Anterior cingulate cortex (tissue), 58 donors: ENCODE data around the gene TET2.
A peak's percentile ranks its signal among the peaks of the same experiment; 100 is the strongest.
"Not testable (repeated sequence)": the region's sequence is repeated elsewhere in the genome, so short reads cannot be mapped to it uniquely, and the experiment has no call there.

Experiments used
- DNase-seq, 58 donors: peaks; one replicate each; lab custom pipeline; 2025; lab: John Stamatoyannopoulos, UW

The TET2 gene

DNA sequence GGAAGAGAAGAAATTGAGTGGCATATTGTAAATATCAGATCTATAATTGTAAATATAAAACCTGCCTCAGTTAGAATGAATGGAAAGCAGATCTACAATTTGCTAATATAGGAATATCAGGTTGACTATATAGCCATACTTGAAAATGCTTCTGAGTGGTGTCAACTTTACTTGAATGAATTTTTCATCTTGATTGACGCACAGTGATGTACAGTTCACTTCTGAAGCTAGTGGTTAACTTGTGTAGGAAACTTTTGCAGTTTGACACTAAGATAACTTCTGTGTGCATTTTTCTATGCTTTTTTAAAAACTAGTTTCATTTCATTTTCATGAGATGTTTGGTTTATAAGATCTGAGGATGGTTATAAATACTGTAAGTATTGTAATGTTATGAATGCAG, 132.6 kb downstream of the TET2 start:
- no peak for DNase-seq

DNA sequence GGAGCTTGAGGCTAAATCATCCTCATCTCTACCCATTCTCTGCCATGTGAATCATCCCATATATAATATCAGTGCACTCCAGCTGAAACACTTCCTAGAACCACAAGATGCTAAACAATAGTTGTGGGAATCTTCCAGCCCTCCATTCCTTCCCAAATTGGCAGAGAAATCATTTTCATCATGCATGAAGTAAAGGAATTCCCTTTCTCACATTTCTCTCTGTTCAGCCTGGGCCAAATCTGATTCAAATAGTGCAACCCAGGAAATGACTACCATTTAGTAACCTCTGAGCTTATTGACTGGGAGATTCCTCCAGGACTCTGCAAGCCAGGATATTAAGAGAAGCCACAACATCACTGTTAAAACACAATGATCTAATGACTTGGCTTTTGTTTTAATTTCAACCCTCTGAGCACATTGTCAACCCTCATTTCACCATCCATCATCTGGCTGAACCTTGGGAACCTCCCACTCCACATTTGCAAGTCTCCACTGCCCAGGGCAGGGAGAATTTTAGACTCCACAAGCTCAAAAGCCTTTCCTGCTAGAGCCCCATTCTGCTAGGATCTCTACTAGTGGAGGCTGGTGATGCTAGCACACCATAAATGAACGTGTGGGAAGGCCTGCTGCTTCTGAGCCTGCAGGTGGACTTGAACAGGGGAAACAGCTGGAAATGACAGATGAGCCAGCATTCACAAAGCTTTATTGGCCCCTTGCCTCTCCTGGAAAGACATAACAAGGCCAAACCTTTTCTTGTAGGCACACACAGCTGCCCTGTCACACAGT, 133.9 kb downstream of the TET2 start:
- DNase-seq, result no peak

DNA sequence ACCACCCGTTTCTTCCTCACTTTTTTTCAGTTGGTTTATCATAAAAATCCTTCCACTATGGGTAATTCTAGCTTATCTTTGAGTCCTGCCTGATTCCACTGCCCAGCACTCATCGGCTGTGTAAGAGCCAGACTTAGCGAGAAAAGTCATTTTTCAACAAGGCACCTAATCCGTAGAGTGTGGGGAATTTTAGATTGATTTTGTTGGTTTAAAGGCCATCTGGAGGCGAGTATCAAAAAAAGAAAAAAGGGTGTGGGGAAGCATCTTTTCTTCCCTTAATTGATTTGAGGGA, 134.4 kb downstream of the TET2 start:
- DNase-seq, result no peak

DNA sequence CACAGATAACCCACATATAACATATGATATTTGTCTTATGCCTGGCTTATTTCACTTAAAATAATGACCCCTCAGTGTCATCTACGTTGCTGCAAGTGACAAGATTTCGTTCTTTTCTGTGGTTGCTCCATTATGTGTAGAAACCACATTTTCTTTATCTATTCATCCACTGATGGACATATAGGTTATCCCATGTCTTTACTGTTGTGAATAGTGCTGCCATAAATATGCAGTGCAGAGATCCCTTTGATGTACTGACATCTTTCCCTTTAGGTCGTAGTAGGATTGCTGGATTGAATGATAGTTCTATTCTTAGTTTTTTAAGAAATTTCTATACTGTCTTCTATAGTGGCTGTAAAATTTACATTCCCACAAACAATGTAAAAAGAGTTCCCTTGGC, 135.8 kb downstream of the TET2 start:
- no peak for DNase-seq

DNA sequence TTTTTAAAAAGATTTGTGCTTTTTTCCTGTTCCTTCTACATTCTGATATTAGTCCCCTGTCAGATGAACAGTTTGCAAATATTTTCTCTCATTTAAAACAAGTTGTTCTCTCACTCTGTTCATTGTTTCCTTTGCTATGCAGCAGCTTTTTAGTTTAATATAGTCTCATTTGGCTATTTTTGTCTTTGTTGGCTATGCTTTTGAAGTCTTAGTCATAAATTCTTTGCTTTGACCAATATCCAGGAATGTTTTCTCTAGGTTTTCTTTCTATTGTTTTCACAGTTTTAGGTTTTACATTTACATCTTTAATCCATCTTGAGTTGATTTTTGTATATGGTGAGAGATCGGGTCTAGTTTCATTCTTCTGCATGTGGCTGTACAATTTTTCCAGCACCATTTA, 136.8 kb downstream of the TET2 start:
- no peak for DNase-seq

DNA sequence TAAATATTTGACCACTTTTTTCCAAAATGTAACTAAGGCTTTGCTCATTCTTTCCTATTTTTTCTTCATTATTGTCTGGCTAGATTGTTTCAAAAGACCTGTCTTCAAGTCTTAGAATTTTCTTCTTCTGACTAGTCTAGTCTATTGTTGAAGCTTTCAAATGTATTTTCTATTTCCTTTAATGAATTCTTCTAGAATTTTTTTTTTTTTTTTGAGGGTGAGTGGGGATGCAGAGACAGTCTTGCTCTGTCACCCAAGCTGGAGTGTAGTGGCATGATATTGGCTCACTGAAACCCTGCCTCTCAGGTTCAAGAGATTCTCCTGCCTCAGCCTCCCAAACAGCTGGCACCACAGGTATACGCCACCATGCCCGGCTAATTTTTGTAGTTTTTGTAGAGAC, 141.4 kb downstream of the TET2 start:
- DNase-seq, result no peak

DNA sequence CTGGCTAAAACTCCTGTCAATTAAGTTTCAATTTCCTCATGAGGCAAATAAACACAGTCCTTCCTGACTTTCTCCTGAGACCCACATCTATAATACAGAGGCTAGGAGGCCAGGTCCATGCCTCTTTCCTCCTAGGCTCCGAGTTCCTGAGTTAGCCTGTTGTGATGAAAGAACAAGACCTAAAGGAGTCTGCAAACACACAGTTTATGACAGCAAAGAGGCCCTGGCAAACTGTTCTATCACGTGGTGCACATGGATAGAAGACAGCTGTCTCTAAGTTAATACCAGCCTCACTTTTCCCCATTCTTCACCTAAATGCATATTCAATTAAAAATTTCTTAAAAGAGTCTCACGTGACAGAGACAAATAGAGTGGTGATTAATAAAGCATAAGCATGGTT, 145.2 kb downstream of the TET2 start:
- DNase-seq, result no peak

DNA sequence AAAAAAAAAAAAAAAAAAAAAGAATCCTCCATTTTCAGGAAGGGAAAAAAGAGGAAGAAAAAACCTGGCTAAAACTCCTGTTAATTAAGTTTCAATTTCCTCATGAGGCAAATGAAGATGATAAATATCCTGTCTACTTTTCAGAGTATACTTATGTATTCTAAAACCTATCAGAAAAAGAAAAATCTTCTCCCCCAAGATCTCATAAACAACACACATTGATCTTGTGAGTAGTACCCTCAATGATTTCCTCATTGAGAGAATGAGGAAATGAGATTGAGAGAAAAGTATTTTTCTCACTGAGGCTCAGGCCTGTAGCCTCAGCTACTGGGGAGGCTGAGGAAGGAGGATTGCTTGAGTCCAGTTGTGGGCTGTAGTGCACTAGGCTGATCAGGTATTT, 146.7 kb downstream of the TET2 start:
- no peak for DNase-seq

DNA sequence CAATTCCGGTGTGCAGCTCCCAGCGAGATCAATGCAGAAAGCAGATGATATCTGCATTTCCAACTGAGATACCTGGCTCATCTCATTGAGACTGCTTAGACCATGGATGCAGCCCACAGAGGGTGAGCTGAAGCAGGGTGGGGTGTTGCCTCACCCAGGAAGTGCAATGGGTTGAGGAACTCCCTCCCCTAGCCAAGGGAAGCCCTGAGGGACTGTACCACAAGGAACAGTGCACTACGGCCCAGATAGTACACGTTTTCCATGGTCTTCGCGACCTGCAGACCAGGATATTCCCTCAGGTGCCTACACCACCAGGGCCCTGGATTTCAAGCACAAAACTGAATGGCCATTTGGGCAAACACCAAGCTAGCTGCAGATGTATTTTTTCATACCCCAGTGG, 150.0 kb downstream of the TET2 start:
- DNase-seq, result no peak

DNA sequence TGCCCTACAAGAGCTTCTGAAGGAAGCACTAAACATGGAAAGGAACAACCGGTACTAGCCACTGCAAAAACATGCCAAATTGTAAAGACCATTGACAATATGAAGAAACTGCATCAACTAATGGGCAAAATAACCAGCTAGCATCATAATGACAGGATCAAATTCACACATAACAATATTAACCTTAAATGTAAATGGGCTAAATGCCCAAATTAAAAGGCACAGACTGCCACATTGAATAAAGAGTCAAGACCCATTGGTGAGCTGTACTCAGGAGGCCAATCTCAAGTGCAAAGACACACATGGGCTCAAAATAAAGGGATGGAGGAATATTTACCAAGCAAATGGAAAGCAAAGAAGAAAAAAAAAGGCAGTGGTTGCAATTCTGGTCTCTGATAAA, 152.4 kb downstream of the TET2 start:
- not testable (repeated sequence) for DNase-seq

DNA sequence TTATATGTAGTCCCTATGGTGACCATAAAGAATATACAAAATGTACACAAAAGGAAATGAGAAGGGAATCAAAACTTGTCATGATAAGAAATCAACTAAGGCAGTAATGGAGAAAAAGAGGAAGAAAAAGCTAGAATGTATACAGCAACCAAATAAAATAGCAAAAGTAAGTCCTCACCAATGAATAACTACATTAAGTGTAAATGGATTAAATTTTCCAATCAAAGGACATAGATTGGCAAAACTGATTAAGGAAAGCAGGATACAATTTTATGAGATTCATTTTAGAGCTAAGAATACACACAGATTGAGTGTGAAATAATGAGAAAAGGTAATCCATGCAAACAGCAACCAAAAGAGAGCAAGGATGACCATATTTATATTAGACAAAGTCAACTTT, 157.4 kb downstream of the TET2 start:
- no peak for DNase-seq

DNA sequence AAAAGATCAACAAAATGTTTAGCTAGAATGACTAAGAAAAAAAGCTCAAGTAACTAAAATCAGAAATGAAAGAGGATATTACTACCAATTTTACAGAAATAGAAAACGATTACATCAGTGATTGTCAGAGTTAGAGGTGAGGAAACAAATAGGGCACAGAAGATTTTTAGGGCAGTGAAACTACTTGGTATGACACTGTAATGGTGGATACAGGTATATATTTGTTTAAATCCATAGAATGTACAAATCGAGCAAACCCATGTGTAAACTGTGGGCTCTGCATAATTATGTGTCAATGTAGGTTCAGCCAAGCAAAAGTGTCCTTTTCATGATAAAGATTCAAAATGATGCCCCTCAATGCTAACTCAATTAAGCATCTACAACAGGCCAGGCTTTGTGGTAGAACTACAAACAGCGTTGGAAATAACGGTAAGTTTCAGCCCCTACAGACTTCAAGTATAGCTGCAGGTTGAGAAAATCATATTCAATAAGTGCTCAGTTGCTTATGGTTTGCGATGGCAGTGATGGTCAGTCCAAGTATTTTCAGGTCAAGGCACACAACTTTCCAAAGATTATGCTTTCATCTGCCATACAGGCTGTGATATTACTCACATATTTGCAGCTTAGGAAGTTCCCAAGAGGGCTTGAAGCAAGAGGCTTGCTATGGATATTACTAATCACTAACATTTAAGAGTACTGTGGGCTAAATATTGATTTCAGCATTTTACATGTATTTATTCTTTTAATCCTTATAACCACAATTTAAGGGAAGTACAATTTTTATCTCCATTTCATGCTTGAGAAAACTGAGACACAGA, 158.6 kb downstream of the TET2 start:
- no peak for DNase-seq

DNA sequence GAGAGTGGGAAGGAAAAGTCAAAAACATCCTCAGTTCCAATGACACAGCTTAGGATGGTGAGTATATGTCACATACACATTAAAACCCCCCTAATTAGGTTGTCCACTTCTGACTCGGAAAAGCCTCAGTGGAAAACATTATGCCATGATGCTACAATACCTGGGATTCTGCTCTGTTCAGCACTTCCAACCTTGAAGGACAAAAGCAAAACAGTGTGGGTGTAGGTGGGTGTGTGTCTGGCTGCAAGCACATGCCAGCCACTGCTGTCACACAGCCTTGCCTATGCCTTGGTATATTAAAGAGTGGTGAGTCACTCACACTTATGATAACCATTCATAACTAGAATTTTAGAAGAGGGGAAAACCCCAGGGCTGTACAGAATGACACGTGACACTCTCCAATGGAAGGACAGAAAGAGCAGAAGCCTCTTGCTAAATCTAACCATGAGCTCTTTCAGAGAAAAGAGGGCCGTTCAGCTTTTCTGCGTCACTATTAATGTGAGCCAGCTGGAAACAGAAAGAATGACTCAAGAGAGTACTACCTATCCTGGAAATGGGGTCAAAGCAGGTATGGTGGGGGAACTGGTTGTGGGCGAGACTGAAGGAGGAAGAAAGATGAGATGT, 159.6 kb downstream of the TET2 start:
- peak in 1 of 58 donors; percentile 0 for DNase-seq

DNA sequence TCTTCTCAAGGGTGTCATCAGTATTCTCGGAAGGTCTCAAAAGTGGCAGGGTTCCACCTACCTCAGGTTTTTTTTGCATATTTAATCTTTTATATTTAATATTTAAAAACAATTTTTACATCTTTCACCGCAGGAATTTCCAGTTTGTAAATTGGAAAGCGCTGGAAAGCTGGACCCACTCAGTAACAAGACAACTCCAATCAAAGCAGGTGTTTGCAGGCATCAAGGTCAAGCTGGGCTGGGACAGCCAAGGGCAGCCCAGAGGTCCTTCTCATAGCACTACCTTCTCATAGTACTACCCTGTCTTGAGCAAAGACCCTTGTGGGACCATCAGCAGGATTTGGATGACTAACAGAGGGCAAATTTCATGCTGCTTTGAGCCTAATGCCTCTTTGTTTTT, 160.1 kb downstream of the TET2 start:
- DNase-seq, result no peak

DNA sequence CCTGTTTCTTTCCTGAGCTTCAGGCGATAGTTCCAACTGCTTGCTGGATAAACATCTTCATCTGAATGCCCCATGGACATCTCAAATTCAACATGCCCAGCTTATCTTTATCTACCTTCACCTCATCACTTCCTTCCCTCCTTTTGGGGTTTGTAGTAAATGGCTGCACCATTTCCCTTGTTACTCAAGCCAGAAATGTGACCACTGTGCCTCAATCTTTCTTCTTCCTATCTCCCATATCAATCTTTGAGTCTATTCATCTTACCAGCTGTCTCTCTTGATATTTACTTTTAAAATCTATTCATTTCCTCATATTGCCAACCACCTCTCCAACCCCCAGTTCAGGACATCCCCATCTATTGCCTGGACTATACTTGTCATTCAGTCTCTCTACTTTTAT, 171.8 kb downstream of the TET2 start:
- no peak for DNase-seq

DNA sequence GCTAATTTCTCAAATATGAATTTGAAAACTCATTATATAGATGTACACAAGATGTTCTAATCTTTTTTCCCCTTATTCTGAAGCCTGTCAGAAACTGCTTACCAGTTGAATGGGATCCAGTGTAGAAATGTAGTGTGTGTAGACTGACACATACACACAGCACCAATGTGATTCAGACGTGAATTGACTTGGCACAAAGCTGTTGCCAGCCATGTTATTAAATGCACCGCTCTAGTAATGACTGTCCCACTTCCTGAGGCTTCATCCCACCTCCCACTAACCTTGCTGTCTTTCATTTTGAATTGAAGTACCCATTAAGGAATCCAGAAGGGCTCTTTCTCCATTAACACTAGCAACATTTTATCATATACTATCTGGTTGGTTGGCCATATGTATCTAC, 180.5 kb downstream of the TET2 start:
- DNase-seq, result no peak

DNA sequence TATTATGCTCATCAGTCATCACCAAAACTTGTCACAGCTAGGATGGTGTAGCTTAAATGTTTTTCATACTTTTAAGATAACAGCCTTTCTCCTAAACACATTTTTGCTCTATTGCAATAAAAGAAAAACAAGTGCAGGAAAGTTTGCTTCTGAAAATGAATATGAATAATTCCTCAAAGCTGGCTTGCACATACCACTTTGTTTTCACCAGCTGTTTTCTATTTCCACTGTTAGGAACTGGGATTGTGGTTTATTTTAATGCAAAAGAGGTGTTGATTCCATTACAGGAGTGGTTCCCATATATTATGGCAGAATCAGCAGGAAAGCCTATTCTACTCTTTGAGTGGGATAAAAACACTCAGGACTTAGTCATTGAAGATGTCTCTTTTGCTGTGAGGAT, 181.3 kb downstream of the TET2 start:
- DNase-seq, result no peak

DNA sequence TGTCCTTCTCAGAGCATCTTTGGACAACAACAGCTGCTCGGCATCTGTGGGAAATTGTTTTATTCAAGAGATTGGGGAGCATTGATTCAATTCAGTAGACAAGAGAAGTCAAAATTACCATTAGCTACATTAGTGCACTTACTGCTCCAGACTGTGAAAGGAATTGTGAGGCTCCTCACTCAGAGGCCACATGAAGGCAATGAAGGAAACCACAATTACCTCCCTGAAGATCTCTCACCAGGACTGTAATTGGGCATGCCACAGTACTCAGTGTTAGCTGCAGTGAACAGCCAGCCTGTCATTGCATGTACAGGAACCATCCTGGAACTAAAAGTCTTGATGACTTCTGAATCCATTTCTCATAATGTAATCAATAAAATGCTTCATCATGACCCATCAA, 182.4 kb downstream of the TET2 start:
- no peak for DNase-seq
